Astrocyte (in vitro differentiated cells and primary cell): ENCODE data around the gene ZNF18.

Experiments
- CTCF ChIP-seq: IDR thresholded peaks from 2 replicates; pipeline ENCODE4 v1.5.1; 2011; ENCODE audit warnings: low read depth, mild to moderate bottlenecking, inconsistent platforms, low read length, moderate library complexity; ENCODE audit not compliant: insufficient read depth
- EZH2 ChIP-seq: IDR thresholded peaks from 2 replicates; pipeline ENCODE4 v1.6.1; 2012; ENCODE audit warnings: mild to moderate bottlenecking, low read length, inconsistent platforms; ENCODE audit not compliant: insufficient read depth

GRCh38 chr17:12024327-12024726 lies 27.1 kb upstream of the ZNF18 start:
- no peak for TF ChIP-seq CTCF
- no peak for TF ChIP-seq EZH2
